ENCODE data around the gene FNDC10.

FNDC10 gene

DNA sequence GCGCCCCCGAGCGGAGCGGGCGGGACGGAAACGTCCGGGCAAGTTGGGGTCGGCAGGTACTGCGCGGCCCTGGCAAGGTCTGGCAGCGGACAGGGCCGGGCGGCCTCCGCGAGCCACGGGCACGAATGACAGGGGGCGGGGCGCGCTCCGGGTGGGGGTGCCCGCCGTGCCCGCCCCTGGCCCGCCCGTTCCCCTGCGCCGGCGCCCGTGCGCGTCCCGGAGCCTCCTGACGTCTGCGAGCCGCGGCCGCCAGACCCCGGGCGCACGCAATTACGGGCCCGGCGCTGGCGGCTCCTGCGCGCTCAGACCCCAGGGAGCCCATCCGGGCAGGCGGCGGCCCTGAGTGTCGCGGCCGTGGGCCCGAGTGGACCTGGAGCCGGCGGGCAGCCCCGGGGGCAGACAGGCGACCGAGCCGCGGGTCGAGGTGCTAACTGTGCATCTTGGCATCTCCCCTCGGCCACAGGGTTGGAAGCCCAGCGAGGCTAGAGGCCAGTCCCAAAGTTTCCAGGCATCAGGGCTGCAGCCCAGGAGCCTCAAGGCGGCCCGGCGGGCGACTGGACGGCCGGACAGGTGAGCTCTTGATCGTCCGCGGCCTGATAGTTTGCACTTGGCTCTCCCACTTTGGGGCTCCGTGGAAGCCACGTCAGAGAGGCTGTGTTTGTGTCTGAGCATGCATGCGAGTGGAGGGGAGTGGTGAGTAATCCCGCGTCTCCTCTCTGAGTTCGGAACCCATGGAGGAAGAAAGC lies 16.3 kb upstream of the FNDC10 start:
- DNase-seq, result no peak

DNA sequence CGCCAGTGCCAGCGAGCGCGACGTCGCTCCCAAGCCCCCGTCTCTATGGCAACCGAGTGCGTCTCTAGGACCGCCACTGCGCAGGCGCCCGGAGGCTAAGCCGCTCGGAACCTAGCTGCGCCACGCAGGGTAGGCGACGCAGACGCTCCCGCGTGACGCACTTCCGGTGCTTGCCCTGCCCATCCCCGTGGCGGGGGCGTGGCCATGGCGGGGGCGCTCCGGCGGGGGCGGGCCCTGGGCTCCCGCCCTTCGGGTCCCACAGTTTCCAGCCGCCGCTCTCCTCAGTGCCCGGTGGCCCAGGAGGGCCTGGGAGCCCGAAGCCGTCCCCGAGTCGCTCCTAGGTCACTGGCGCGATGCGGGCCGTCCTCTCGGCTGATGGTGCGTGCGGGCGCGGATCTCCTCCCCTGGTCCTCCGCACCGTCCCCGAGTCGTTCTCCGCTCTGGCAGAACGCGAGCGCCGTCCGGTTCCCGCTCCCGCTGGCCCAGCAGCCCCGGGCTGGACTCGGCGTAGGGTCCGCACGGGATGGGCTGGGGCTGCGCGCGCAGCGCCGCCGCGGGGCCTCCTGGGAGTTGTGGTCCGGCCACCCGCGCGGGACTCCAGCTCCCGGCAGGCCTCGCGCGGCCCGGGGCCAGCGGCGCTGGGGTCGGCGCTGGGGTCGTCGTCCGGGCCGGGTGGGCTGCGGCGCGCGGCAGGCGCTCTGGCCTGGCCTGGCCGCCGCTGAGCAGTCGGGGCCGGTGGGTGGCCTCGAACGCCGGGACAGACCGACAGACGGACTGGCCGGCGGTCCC lies 15.5 kb upstream of the FNDC10 start, which contains the start of gene MIB2:
TSS of gene MIB2 (plus strand) at position 245 of the 789 bp plus-strand sequence. CDS start 7,953 bp downstream, outside the sequence.
- DNase-seq, result peak; percentile 99

DNA sequence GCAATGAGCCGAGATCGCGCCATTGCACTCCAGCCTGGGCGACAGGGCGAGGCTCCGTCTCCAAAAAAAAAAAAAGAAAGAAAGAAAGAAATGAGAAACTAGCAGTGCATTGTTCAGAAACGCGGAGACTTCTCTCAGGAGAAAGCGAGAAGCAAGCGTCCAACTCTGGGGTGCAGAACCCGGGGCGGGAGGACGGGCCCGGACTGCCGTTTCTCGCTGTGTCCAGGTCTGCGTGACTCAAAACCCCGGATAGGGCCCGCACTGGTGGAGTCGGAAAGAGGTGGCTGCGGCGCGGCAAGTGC lies 15.0 kb upstream of the FNDC10 start:
- DNase-seq, result no peak

DNA sequence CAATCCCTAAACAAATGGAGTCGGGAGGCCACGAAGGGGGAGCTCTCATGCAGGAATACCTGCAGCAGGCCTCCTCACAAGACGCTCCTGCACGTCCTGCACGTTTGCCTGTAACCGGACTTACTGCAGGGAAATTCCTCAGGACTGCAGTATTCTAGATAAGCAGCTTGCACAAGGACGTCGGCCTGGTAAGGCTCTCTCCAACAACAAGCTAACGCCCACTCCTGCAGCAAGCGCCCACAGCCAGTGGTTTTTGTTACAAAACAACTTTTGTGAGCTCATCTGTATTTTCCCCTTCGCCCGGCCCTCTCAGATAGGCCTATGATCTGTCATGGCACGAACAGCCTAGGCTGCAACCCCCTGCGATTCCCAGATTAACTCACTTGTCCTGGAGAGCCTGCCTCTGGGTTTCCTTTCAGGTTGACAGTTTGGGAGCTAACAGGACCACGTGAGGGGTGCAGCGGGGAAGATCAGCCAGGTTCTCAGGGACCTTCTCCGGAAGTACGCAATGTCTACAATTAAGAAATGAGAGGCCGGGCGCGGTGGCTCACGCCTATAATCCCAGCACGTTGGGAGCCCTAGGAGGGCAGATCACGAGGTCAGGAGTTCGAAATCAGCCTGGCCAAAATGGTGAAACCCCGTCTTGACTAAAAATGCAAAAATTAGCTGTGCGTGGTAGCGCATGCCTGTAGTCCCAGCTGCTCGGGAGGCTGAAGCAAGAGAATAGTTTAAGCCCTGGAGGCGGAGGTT lies 14.4 kb upstream of the FNDC10 start:
- no peak for DNase-seq

DNA sequence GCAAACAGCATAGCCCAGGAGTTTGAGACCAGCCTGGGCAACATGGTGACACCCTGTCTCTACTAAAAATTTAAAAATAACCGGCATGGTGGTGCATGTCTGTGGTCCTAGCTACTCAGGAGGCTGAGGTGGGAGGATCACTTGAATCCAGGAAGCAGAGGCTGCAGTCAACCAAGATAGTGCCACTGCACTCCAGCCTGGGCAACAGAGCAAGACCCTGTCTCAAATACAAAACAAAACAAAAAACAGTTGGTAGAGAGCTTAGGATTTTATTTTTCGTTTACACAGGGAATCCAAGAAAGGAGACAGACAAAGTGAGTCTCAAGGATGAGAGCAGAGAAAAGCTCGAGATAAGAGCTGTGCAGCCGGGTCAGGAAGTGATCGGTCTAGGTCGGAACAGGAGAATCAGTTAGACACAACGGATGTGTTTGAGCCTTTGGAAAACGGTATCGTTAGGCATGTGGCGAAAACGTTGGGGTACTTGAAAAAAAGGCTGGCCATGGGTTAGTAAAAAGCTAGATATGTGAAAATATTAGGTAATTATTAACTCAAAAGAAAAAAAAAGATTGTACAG lies 13.7 kb upstream of the FNDC10 start:
- no peak for DNase-seq

DNA sequence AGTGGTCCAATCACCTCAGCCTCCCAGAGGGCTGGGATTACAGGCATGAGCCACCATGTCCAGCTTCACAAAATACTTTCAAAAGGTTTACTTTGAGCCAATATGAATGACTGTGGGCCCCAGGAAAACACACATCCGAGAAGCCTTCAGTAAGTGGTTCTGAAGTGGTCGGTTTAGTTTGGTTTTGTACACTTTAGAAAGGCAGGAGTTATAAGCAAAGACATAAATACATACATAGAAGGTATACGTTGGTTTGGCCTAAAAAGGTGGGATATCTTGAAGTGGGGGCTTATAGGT lies 12.1 kb upstream of the FNDC10 start:
- DNase-seq, result no peak

DNA sequence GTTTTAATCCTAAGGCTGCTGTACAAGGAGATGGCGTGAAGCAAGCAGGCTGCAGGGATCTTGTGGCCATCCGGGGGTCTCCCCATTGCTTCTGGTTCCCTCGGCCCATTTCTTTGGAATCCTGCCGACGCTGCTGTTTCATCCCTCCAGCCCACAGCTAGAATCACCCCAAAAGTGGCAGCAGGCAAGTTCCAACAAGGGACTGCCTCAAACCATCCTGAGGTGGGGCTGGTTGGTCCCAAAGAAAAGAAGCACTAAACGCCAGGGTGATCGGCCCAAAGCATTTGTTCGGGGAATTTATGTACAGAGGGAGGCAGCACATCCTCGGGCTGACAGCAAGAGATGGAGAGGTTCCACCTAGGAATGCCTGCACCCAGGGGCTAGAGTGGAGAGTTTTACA lies 10.9 kb upstream of the FNDC10 start:
- DNase-seq, result no peak

DNA sequence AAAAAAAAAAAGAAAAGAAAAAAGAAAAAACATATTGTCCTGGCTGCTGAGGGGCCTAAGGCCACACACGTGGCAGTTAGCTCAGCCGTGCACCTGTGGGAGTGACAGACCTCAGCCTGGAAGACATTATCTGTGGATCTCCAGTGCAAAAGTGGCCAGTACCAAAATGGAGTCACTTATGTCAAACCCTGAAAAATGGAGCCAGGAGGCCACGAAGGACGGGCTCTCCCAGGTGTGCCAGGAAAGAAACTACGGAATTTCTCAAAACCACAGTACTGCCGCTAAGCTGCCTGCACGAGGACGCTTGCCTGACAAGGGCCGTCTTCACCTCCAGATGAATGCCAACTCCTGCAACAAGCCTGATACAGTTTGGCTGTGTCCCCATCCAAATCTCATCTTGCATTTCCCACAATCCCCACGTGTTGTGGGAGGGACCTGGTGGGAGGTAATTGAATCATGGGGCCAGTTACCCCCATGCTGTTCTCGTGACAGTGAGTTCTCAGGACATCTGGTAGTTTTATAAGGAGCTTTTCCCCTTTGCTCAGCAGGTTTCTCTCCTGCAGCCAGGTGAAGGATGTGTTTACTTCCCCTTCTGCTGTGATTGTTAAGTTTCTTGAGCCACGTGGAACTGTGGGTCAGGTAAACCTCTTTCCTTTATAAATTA lies 10.0 kb upstream of the FNDC10 start:
- DNase-seq, result no peak

DNA sequence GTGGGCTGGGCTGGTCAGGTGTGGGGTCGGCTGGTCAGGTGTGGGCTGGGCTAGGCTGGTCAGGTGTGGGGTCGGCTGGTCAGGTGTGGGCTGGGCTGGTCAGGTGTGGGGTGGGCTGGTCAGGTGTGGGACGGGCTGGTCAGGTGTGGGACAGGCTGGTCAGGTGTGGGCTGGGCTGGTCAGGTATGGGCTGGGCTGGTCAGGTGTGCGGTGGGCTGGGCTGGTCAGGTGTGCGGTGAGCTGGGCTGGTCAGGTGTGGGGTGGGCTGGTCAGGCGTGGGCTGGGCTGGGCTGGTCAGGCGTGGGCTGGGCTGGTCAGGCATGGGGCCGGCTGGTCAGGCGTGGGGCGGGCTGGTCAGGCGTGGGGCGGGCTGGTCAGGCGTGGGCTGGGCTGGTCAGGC lies 6.3 kb upstream of the FNDC10 start:
- DNase-seq, result no peak

DNA sequence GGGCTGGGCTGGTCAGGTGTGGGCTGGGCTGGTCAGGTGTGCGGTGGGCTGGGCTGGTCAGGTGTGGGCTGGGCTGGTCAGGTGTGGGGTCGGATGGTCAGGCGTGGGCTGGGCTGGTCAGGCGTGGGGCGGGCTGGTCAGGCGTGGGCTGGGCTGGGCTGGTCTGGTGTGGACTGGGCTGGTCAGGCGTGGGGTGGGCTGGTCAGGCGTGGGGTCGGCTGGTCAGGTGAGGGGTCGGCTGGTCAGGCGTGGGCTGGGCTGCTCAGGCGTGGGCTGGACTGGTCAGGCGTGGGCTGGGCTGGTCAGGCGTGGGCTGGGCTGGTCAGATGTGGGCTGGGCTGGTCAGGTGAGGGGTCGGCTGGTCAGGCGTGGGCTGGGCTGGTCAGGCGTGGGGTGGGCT lies 5.8 kb upstream of the FNDC10 start:
- DNase-seq, result no peak

DNA sequence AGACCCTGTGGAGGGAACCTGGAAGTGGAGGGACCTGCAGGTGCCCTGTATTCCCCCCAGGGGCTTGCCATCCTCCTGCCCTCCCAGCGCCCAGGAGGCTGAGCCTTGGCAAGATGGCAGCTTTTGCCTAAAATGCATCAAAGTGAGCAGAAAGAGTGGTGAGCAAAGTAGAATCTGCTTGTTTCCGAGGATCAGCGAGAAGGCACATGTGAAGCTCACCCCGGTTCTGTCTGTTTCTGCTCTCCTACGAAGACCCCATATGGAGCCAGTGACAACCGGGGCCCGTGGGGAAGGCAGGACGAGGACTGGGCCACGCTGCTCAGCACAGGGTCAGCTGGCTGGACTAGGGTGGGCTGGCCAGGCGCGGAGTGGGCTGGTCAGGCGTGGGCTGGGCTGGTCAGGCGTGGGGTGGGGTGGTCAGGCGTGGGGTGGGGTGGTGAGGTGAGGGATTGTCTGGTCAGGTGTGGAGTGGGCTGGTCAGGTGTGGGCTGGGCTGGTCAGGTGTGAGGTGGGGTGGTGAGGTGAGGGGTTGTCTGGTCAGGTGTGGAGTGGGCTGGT lies 5.2 kb upstream of the FNDC10 start:
- no peak for DNase-seq

DNA sequence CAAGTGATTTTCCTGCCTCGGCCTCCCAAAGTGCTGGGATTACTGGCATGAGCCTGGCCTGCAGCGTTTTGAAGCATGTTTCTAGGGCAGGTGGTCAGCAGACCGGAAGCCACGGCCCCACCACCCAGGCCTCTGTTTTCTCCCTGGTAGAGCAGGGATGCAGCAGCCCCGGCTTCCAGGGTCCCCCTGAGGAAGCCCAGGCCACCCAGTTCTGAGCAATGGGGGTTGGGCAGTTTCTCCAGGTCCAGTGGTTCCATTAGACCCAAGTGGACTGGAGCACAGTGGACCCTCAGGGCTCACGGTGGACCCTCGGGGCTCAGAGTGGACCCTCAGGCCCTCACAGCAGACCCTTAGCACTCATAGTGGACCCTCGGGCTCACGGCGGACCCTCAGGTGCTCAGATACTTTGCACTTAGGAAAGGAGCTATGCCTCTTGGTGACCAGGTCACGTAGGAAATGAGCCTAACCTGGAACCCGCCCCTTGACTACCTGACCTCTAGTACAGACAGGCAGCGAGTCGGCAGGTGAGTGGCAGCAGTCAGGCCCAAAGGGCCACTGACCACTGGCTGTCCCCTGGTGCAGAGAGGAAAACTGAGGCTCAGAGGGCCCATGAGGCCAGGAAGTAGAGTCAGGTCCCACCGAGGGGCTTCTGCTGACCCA lies 4.6 kb upstream of the FNDC10 start:
- DNase-seq, result peak; percentile 43

DNA sequence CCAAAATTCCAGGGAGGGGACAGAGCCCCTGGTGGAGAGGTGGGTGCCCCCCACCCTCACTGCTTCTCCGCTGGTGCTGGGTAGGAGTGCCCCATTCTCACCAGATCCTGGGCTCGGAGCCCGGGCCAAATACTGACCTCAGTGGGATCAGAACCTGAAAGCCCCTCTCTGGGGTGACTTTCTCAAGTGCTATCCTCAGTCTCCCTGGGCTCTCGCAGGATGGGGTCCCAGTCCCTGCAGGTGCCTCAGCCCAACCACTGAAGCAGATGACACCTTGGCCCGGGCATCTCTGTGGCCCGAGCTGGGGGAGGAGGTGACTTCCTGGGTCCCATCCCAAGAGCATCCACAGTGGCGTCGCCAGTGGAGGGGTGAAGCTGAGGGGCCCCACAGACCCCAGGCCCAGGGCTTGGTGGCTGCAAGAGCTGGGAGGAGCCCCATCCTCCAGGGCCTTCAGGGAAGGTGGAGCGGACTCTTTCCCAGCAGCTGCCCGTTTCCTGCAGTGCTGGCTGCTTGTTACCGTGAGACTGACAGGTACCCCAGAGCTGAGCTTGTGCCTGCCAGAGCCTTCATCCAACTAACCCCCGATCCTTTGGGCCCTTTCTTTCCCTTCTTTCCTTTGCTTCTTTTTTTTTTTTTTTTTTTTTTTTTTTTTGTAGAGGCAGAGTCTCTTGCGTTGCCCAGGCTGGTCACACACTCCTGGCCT lies 3.9 kb upstream of the FNDC10 start:
- DNase-seq, result no peak

DNA sequence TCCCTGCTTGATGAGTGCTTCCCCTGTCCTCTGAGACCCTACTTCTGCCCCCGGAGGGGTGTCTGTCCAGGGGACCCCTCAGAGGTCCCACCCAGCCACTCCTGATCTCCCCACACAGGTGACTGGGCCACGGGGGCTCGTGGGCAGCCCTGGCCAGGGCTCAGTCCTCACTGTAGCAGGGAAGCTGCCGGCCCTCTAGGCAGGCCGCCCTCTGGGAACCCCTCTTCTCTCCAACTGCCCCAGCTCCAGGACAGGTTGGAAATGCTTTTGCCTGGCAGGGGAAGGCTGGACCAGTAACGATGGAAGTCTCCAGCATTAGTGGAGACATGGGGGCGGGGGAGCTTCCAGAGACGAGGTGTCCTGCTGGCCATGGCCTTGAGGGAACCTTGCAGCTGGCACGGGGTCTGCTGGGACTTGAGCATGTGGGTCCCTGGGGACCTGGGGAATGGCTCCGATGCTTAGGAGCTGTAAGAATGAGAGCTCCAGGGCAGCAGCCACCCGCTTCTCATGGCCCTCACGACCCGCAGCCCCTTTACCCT lies 3.1 kb upstream of the FNDC10 start:
- no peak for DNase-seq

DNA sequence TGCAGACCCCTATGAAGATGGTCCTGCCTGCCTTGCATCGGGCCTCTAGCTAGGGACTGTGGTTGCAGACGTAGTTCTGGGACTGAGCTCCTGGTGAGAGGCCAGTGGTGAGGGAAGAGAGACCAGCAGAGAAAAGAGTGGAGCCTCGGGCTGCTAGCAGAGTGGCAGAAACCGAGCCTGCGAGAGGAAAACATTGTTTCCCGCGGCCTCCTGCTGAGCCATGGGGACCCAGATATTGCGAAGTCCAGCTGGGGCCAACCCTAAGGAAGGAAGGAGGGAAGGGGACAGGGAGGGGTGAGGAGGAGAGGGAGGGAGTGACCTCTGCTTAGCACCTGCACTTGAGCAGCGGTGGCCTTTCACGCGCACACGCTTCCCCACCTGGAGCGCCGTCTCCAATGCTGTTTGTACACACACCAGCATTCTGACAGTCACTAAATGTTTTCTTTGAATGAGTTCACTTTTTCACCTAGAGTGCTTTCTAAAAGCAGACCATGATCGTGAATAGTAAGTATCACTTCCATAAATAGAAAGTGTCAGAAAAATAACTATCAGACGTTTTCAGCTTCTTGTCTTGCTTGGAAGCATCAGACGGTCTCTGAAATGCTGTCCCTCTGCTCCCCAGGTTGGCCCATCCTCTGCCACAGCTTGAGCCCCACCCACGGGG lies 2.5 kb upstream of the FNDC10 start:
- DNase-seq, result no peak

DNA sequence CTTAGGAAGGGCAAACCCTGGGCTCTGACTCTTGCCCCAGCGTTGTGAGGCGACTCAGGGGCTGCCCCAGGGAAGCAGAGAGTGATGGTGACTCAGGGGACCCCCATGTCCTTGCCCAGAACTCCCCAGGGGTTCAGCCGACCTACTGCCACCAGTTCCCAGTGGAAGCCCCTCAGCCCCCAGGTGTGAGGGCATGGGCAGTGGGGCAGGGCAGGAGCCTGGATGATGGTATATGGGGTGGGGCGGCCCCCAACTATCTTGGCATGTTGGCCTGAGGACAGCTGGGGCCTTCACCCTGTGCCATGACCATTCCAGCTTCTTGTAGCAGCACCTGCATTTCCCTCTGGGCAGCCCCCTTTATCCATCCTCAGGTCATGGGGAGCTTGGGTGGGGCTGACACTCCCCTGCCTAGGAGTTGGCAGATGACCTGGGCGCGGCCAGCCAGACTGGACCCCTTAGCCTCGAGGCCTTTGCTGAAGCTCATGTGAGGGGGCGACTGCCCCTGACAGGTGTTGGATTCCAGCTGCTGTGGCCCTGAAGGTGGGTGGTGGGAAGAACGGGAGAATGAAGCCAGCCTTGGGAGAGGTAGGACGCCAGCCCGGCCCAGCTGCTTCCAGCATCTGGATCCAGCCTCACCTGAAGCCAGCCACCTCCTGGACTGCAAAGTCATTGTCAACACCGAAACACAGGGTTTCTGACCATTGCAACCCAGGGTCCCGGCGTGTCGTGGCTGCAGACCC lies 1.8 kb upstream of the FNDC10 start:
- DNase-seq, result no peak

DNA sequence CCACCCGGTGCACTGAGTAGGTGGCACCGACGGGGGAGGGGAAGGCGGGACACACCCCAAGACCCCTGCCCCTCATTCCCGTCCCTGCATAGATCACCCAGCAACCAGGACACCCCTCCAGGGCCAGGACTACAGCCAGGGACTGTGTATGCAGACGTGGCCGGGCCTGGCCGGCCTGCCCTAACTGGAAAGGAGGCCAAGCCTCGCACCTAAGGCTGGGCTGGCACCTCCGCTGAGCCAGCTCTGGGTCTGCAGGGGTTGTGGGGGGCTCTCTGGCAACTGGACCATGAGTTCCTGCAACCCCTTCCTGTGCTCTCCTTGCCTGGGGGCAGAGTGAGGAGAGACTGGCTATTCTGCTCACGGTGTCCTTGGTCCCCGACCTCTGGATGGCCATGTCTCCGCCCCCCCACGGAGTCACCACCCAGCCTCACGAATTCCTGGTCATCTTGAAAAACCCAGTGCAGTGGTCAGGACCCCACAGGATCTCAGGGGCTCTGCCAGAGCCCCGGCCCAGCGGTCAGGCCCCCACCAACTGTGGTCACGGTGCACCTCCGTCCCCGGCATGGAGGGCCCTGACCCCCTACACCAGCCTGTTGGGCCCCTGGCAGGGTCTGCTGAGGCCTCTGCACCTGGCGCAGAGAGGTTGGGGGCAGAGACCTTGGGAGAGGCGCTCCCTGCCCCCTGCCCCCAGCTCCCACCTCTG lies 1.1 kb upstream of the FNDC10 start:
- DNase-seq, result no peak

DNA sequence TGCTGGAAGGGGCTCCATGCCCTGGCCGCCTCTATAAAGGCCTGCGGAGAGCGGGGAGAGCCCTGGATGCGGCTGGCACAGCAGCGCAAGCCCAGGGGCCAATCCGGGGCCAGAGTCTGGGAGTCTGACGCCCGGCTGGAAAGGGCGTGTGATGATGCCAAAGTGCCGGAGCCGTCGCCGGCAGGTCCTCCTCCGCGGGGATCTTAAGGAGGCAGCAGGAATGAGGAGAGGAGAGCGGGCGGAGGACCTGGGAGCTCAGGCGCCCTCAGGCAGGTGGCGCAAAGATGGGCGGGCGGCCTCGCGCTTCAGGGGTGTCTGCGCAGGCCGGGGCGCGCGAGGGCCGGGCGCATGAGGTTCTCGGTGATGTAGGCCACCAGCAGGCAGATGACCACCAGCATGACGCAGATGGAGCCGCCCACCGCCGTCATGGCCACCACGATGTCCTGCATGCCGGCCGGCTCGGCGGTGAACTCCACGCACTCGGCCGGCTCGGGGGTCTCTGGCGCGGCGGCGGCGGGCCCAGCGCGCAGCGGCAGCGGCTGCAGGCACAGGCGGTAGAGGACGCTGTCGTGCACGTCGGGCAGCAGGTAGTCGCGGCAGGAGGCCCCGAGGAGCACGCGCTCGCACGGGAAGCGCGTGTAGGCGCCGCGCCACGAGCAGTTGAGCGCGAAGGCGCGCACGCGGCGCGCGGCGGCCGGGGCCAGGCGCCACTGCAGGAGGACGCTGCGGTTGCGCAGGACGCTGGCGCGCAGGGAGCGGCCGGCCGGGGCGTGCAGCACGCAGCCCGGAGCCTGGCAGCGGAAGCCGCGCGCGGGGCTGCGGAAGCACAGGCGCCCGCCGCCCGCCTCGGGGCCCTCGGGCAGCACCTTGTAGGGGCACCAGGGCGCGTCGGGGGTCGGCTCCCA lies 653 bp downstream of the FNDC10 start:
- no peak for DNase-seq
